Measurements from ENCODE around the gene CDC14B. TPM values are rescaled to one million over a fixed set of nuclear protein-coding genes. Genes with fewer than 3 reads are reported as not detected.

The CDC14B gene
- total and polyA plus RNA-seq, 2 donors: 11.7 to 27.8 TPM

DNA sequence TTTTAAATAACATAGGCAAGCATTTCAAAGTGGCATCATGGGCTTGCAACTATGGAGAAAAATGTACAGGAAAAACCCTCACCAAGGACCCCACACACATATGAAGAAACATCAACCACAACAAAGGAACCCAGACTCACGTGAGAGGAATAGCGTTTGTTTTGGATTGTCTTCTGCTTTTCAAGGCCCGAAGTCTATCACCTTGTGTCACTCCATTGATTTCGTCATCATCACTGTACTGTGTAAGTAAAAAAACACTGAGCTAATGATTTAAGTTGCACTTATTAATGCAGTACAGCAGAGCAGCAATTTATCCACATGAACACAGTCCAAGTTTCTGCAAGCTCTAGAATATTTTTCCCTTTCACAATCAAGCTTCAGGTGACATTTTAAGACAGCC, 97.3 kb downstream of the CDC14B start:
- Histone ChIP-seq H3K36me3 (ENCODE audit: insufficient read depth) (no peaks in the 10 kb centered on the region), H3K4me1 (ENCODE audit: insufficient read depth) (no peaks in the 10 kb centered on the region), H3K4me3 (ENCODE audit: low read depth, low read length) (no peak overlapping the region), H3K27ac (ENCODE audit: low read depth) (no peak overlapping the region)
- DNase-seq (ENCODE audit: extremely low spot score): no peak
- WGBS: 85% methylated on average over 4 of the region's 4 CpGs

DNA sequence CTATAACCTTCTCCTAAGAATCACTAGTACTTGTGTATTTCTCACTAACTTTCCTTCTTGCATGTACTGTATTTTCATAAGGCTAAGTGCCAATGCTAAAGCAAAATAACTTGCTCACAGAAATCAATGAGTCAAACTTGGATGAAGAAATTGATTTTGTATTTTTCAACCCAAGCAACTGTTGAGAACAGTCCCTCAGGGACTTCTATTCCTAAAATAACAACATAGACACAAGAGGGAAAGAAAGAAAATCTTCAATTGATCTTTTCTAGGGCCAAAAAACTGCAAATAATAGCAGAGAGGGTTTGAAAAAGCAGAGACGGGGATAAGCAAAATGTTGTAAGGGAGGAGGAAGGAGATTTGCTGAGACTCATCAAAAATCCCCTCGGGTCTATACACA, 99.9 kb downstream of the CDC14B start:
- WGBS: 73% methylated on average over 2 of the region's 2 CpGs
- H3K4me3 ChIP-seq (ENCODE audit: low read depth, low read length): no peak overlapping the region
- H3K4me1 ChIP-seq (ENCODE audit: insufficient read depth): no peaks in the 10 kb centered on the region
- DNase-seq (ENCODE audit: extremely low spot score): no peak
- no peak overlapping the region for H3K27ac ChIP-seq (ENCODE audit: low read depth)
- no peaks in the 10 kb centered on the region for H3K36me3 ChIP-seq (ENCODE audit: insufficient read depth)

DNA sequence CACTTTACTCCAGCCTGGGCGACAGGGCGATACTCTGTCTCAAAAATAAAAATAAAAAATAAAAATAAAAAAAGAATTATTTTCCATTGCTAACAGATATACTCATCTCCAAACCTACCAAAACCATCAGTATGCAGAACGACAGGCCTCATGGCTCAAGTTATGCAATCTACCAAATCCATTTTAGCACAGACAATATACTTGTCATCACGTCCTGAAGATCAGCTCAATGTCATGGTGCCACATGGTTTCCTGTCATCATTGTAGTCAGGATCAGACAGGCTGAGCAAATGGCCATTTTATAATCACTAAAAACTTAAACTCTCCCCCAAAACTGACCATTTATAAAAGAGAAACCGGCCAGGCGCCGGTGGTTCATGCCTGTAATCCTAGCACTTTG, 100.5 kb downstream of the CDC14B start:
- DNase-seq (ENCODE audit: extremely low spot score): no peak
- Histone ChIP-seq H3K4me1 (ENCODE audit: insufficient read depth) (no peaks in the 10 kb centered on the region), H3K4me3 (ENCODE audit: low read depth, low read length) (no peak overlapping the region), H3K36me3 (ENCODE audit: insufficient read depth) (peaks cover 1% of the 10 kb centered on the region), H3K27ac (ENCODE audit: low read depth) (no peak overlapping the region)
- 94% methylated on average over 7 of the region's 7 CpGs for WGBS

DNA sequence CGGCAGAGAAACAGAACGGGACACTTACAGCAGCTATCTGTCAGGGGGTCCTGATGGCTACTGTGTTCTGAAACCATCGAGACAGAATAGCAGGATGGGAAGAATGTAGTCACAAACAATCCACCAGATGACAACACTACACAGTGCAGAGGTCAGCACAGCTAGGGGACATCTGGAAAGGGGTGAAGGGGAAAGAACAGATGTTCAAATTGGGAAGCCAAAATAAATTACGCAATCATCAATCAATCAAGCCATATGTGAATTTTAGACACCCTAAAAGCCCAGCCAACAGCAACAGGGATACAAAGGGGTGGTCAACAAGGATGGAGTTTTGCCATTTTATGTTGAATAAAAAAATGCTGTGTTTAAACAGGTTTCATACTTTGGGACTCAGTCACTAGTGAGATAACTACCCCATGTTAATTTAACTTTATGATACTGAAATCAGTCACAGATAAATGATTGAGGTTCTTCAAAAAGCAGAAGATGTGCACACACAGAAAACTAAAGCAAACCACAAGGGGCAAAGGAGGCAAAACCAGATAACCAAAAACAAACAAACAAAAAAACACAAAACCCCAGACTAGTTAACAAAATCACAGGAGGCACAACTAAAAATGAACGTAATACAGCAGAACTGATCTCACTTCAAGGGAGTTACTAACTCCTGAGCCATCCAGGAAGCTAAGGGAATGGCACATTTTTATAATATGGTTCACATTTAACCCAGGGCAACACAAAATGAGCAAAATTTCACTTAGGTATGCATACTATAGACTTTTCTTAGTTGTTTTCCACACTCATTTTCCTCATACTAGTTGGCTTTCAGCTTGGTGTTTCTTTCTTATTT, 103.8 kb downstream of the CDC14B start:
- 75% methylated on average over 5 of the region's 5 CpGs for WGBS
- H3K4me1 ChIP-seq (ENCODE audit: insufficient read depth): no peaks in the 10 kb centered on the region
- H3K27ac ChIP-seq (ENCODE audit: low read depth): no peak overlapping the region
- DNase-seq (ENCODE audit: extremely low spot score): no peak
- H3K36me3 ChIP-seq (ENCODE audit: insufficient read depth): peaks cover 2% of the 10 kb centered on the region
- H3K4me3 ChIP-seq (ENCODE audit: low read depth, low read length): no peak overlapping the region

DNA sequence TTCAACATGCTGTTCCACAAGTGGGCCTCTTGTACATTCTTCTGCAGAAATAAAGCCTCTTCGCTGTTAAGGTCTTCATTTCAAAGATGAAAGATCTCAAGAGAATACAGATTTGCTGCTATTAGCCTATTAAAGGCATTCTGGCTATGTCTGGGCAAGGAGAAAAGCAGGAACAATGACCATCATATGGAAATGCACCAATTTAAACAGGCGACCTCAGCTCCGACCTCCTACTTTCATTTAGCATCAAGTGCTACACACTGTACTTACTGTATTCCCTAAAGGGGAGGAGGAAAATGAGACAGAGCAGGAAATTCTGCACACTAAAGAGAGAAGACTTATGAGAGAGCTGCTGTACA, 104.9 kb downstream of the CDC14B start:
- H3K27ac ChIP-seq (ENCODE audit: low read depth): no peak overlapping the region
- peaks cover 2% of the 10 kb centered on the region for H3K36me3 ChIP-seq (ENCODE audit: insufficient read depth)
- no peaks in the 10 kb centered on the region for H3K4me1 ChIP-seq (ENCODE audit: insufficient read depth)
- no peak overlapping the region for H3K4me3 ChIP-seq (ENCODE audit: low read depth, low read length)
- 80% methylated on average over 3 of the region's 3 CpGs for WGBS
- DNase-seq (ENCODE audit: extremely low spot score): no peak

DNA sequence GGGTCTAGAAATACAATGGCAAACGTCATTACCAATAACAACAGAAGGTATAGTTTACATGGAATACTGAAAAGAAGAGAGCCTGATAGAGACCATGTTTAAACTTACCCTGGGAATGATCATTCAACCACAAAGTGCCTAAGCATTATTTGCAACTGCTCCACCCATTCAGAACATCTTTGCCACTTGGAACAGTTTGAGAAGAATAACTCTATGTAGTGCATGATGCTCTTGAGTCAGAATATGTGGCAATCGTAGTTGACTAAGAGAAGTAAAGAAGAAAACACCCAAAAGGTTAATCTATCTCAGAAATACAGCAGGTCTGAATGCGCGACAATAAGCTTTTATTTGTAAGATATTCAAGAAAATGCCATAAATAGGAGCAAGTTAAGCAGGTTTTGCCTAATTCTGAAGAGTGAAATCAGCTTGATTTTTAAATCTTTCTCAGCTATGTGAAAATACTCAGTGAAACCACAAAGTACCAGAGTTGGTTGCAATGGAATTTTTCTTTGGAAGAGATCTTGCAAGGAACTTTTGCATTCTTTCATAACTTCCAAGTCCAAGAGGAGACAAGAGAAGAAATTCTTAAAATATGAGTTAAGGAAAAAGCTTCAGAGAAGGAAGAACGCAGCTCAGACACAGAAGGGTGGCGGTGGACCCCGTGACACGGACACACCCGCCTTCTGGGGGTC, 105.4 kb downstream of the CDC14B start:
- DNase-seq (ENCODE audit: extremely low spot score): no peak
- Histone ChIP-seq H3K4me1 (ENCODE audit: insufficient read depth) (no peaks in the 10 kb centered on the region), H3K27ac (ENCODE audit: low read depth) (peak overlapping the region; percentile 34), H3K4me3 (ENCODE audit: low read depth, low read length) (no peak overlapping the region), H3K36me3 (ENCODE audit: insufficient read depth) (peaks cover 2% of the 10 kb centered on the region)
- 79% methylated on average over 9 of the region's 9 CpGs for WGBS

DNA sequence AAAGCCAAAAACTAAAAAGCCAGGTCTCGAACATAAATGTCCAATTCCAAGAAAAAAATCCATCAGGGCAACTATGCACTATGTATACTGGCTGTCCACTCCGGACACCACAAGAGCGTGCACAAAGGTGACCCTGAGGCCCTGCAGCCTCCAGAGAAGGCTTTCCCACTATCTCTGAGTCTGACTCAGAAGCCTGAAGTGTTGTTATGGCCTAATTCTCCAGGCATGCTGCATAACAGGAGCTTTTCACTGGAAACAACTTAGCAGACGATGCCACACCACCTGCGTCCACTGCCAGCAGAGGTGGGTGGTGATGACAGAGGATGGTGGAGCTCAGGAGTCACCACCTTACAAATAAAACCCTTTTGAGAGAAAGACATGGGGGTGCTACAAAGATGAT, 106.0 kb downstream of the CDC14B start:
- WGBS: 94% methylated on average over 5 of the region's 5 CpGs
- no peak for DNase-seq (ENCODE audit: extremely low spot score)
- no peak overlapping the region for H3K4me3 ChIP-seq (ENCODE audit: low read depth, low read length)
- peaks cover 2% of the 10 kb centered on the region for H3K36me3 ChIP-seq (ENCODE audit: insufficient read depth)
- no peaks in the 10 kb centered on the region for H3K4me1 ChIP-seq (ENCODE audit: insufficient read depth)
- no peak overlapping the region for H3K27ac ChIP-seq (ENCODE audit: low read depth)

DNA sequence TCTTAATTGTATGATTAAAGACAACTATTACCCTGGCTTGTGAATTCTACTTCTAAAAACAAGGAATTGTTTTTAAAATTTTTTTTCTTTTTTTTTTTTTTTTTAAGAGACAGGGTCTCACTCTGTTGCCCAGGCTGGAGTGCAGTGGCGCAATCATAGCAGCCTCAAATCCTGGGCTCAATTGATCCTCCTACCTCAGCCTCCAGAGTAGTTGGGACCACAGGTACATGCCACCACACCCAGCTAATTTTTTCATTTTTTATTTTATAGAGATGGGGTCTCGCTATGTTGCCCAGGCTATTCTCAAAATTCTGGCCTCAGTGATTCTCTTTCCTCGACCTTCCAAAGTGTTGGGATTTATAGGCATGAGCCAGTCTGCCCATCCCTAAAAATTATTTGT, 107.4 kb downstream of the CDC14B start:
- 93% methylated on average over 3 of the region's 3 CpGs for WGBS
- DNase-seq (ENCODE audit: extremely low spot score): no peak
- H3K4me3 ChIP-seq (ENCODE audit: low read depth, low read length): no peak overlapping the region

DNA sequence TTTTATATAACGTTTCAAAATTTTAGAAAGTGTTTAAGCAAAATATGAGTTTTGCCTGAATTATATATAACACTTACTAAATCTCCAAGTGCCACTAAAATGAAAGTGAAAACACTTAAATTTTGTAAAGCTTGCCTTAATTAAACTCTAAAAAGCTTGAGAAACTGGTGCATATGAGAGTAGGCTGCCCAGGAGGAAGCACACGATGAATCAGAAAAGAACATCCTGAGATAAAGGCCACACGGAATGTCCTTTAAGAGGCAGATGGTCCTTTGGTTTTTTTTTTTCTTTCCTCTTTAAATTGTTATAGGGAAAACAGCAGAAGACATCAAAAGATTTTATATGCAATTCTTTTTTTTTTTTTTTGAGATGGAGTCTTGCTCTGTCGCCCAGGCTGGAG, 109.4 kb downstream of the CDC14B start:
- no peak overlapping the region for H3K4me3 ChIP-seq (ENCODE audit: low read depth, low read length)
- peaks cover 2% of the 10 kb centered on the region for H3K36me3 ChIP-seq (ENCODE audit: insufficient read depth)
- DNase-seq (ENCODE audit: extremely low spot score): no peak
- no peaks in the 10 kb centered on the region for H3K4me1 ChIP-seq (ENCODE audit: insufficient read depth)
- 85% methylated on average over 4 of the region's 4 CpGs for WGBS
- no peak overlapping the region for H3K27ac ChIP-seq (ENCODE audit: low read depth)

More for the DNA sequence above, 107.4 kb downstream of the CDC14B start:
- Histone ChIP-seq H3K4me1 (ENCODE audit: insufficient read depth) (no peaks in the 10 kb centered on the region), H3K36me3 (ENCODE audit: insufficient read depth) (peaks cover 2% of the 10 kb centered on the region), H3K27ac (ENCODE audit: low read depth) (no peak overlapping the region)

DNA sequence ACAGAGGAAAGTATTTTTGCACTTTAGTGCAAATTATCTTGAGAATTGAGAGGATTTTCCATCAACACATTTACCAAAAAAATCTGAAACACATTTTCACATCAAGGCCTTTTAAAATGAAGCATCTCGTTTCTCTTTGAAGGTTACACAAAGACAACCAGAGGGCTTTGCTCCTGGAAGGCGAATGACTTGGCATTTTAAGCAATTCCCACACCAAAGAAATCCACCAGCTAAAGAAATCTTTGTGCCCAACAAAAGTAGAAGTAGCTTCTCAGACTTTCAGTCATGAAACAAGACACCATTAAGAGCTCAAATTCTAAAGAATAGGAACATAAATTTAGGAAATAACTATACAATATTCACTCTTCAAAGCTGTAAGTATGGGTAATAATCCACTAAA, 109.8 kb downstream of the CDC14B start:
- DNase-seq (ENCODE audit: extremely low spot score): no peak
- H3K4me3 ChIP-seq (ENCODE audit: low read depth, low read length): no peak overlapping the region
- H3K36me3 ChIP-seq (ENCODE audit: insufficient read depth): peaks cover 2% of the 10 kb centered on the region
- no peaks in the 10 kb centered on the region for H3K4me1 ChIP-seq (ENCODE audit: insufficient read depth)
- peak overlapping the region; percentile 5 for H3K27ac ChIP-seq (ENCODE audit: low read depth)
- WGBS: 70% methylated on average over 2 of the region's 2 CpGs

DNA sequence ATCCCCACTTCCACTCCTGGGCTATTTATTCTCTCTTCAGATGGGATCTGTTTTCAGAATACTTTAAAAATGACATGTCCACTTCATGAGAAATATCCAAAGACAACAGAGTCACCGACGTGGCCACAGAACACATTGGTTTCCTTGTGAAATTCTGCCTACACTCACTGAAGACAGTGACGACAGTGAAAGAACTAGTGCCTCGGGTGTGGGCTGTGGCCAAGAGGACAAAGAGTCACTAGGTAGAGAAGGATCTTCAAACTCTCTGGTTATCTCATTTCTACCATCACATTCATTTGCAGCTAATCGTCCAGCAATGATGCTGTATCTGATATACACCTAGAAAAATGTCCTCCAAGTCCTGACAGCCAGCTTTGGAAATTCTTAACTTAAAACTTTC, 110.6 kb downstream of the CDC14B start:
- Histone ChIP-seq H3K36me3 (ENCODE audit: insufficient read depth) (peaks cover under 1% of the 10 kb centered on the region), H3K27ac (ENCODE audit: low read depth) (no peak overlapping the region), H3K4me3 (ENCODE audit: low read depth, low read length) (no peak overlapping the region), H3K4me1 (ENCODE audit: insufficient read depth) (no peaks in the 10 kb centered on the region)
- 88% methylated on average over 5 of the region's 5 CpGs for WGBS
- no peak for DNase-seq (ENCODE audit: extremely low spot score)

DNA sequence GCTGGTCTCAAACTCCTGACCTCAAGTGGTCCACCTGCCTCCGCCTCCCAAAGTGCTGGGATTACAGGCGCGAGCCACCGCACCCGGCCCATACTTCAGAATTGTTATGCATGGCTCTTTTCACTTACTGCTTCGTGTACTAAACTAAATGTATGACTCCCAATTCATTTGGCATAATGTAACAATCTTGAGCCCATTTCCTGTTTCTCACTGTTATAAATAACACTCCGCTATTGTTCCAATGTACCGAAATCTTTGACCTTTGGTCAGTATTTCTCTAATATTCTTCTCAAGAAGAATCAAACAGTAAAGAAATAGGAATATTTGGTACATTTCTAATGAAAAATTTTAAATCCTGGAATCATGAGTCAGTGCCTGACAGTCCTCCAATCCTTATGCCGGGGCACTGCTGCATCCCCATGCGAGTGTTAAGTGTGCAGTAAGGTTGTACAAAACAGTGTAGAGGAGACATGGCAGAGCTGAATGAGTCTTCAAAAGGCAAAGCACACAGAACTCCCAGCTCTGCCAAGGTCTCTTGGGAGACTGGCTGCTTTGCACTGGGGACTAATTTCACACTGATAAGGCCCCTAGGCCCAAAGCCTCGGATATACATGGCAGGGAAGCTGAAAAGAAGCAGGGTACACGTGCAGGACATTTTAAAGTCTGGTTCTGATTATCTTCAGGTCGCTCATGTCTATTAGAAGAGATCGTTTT, 111.3 kb downstream of the CDC14B start:
- WGBS: 78% methylated on average over 14 of the region's 14 CpGs
- no peak for DNase-seq (ENCODE audit: extremely low spot score)
- H3K4me1 ChIP-seq (ENCODE audit: insufficient read depth): no peaks in the 10 kb centered on the region
- no peaks in the 10 kb centered on the region for H3K36me3 ChIP-seq (ENCODE audit: insufficient read depth)
- H3K4me3 ChIP-seq (ENCODE audit: low read depth, low read length): no peak overlapping the region
- no peak overlapping the region for H3K27ac ChIP-seq (ENCODE audit: low read depth)

DNA sequence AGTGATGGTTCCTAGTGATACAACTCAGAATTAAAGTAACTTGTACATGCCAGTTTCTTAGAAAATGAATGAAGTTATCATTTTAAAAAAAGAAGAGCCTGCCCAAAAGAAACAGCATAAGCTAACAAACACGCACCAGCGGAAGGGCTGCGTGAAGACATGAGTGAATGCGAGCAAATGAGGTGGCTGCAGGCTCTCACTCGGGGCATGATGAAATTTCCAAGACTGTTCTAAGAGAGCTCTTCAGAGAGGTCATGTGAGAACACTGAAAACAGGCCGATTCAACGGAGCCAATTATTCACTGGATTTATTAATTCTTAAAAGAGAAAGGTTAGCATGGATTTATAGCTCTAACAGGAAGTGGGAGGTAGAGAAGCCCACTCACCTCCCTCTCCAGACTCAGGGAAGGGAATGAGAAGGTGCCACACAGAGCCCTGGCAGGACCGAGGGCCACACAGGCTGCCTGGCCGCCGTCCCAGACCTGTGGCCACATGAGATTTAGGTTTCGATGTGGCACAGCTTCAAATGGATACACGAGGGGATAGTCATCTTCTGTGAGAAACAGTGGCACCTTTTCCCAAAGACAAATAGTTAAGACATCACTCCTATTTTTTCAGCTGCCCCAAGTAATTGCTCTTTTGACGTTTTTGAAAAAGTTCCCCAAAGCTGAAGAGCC, 114.2 kb downstream of the CDC14B start:
- Histone ChIP-seq H3K27ac (ENCODE audit: low read depth) (no peak overlapping the region), H3K36me3 (ENCODE audit: insufficient read depth) (no peaks in the 10 kb centered on the region), H3K4me1 (ENCODE audit: insufficient read depth) (no peaks in the 10 kb centered on the region), H3K4me3 (ENCODE audit: low read depth, low read length) (no peak overlapping the region)
- WGBS: 91% methylated on average over 13 of the region's 13 CpGs
- no peak for DNase-seq (ENCODE audit: extremely low spot score)

All from urinary bladder (tissue), 4 donors.